Right renal pelvis (tissue), 4 donors: ENCODE measurements around the gene IL3. TPM values are rescaled to one million over a fixed set of nuclear protein-coding genes. Genes with fewer than 3 reads are reported as not detected.
"Not testable (repeated sequence)": the region's sequence is repeated elsewhere in the genome, so short reads cannot be mapped to it uniquely, and the experiment has no call there.

Experiments
- DNase-seq, 4 donors: peaks; one replicate each; pipeline ENCODE4 v3.0.0-alpha.2; 2013; ENCODE audit warnings: low read depth in 4 of 4, low spot score in 3 of 4, missing footprints in 1 of 4
- polyA plus RNA-seq, 4 donors: library from polyadenylated mRNA; unstranded; fragments of 120-200 nt; gene quantifications; one replicate each; pipeline ENCODE4 v1.2.1, GENCODE V29; 2013; ENCODE audit not compliant: insufficient read length in 4 of 4

IL3 gene
- polyA plus RNA-seq, 4 donors, result not detected

DNA sequence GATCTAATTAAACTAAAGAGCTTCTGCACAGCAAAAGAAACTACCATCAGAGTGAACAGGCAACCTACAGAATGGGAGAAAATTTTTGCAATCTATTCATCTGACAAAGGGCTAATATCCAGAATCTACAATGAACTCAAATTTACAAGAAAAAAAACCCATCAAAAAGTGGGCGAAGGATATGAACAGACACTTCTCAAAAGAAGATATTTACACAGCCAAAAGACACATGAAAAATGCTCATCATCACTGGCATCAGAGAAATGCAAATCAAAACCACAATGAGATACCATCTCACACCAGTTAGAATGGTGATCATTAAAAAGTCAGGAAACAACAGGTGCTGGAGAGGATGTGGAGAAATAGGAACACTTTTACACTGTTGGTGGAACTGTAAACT, 48.0 kb downstream of the IL3 start:
- not testable (repeated sequence) for DNase-seq

DNA sequence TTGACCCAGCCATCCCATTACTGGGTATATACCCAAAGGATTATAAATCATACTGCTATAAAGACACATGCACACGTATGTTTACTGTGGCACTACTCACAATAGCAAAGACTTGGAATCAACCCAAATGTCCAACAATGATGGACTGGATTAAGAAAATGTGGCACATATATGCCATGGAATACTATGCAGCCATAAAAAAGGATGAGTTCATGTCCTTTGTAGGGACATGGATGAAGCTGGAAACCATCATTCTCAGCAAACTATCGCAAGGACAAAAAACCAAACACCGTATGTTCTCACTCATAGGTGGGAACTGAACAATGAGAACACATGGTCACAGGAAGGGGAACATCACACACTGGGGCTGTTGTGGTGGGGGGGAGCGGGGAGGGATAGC, 48.5 kb downstream of the IL3 start:
- not testable (repeated sequence) for DNase-seq

DNA sequence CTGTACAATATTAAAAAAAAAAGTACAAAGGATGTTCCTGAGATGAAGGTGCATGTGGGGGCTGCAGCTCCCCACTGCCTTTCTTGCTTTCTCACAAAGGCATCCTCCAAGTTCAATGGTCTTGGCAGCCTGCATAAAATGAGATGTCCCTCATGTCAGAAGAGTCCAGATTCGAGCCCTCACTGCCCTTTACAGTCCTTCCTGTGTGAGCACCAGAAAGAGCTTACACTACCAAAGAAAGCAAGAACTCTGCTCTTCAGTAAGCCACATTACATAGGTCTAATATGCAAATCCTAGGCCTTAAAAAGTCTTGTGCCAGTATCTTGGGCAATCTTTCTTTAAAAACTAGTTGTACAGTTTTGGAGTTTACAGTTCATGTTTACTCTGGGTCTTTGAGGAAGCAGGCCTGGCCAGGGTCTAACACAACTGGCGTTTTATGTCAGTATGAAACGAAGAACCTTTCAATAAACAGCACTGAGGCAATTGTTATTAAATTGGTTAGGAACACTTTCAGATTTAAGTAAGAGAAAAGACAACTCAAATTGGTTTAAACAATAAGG, 49.1 kb downstream of the IL3 start:
- no peak for DNase-seq

DNA sequence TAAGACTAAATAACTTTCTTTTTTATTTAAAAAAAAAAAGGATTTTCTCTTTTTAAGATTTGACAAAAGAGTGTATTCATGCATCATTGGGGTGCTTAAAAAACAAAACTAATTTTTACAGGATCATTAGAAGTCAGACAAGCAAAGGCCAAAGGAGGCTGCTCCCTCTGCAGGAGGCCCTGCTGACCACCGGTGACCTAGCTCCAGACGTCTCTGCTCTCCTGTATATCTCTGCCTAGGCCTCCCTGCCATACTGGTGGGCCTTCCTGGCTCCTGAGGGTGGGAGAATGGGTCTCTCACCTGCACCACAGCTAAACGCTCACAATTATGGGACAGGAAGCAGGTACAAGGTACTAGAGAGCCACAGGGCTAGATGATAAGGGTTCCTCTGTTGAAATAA, 49.7 kb downstream of the IL3 start:
- DNase-seq, result no peak

DNA sequence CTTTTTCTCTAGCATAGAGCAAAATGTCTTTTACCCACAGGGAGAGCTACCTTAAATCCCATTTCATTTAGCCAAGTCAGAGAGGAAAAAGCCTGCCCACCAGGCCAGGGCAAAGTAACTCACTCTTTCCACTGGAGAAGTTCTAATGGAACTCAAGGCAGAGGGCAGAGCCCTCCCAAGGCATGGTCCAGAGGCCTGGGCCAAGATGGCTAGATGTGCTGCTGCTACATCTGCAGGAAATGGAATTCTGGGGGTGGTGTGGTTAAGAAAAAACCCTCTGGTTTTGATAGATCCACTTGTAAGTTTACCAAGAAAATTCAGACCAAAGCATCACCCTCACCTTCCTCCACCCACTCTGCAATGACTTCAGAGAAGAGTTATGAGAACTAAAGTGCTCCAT, 50.5 kb downstream of the IL3 start:
- no peak for DNase-seq

DNA sequence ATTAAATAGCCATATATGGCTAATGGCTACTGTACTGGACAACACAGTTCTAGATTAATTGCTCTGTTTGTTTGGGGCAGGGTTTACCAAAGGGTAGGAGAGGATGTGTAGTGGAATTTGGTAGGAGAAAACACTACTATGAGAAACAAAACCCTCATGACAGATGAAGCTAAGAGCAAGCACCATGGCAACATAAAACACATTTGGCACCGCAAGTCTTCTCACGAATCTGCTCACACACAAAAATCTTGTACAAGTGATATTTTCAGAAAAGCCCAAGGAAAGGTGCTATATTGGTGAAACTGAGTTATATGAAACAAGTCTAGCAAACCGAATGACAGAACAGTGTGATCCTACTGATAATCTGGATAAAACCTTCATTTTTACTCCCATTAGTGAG, 51.7 kb downstream of the IL3 start:
- DNase-seq, result no peak

Other genes starting within 250 kb of the IL3 start
- gene MEIKIN, start 115.0 kb upstream of the IL3 start, polyA plus RNA-seq, result under 1 TPM in 1 of 4 donors, not detected in 3; 0.17 TPM
- gene ACSL6, start 49.0 kb upstream of the IL3 start, polyA plus RNA-seq, result 1 to 10 TPM; 1.7 to 2.7 (median 1.9) TPM
- gene CSF2, start 13.1 kb downstream of the IL3 start, polyA plus RNA-seq, result not detected
- 10 to 100 TPM; 26.9 to 39.9 (median 28.7) TPM for gene P4HA2, start 167.2 kb downstream of the IL3 start, polyA plus RNA-seq
- gene PDLIM4, start 197.0 kb downstream of the IL3 start, polyA plus RNA-seq, result 10 to 100 TPM; 13.1 to 19.5 (median 14.8) TPM
- 1 to 10 TPM; 4.2 to 6.6 (median 6.3) TPM for gene SLC22A4, start 233.7 kb downstream of the IL3 start, polyA plus RNA-seq